ENCODE data around the gene PRKCH.

Gene PRKCH

GRCh38 chr14:61573748-61574513, 252.6 kb downstream of the PRKCH start:
- no peak overlapping the region for H3K4me2 ChIP-seq (ENCODE audit: low read depth, low read length, poor library complexity, severe bottlenecking)
- H3F3A ChIP-seq (ENCODE audit: low read depth): no peaks in the 10 kb centered on the region
- no peaks in the 10 kb centered on the region for H3K79me2 ChIP-seq (ENCODE audit: insufficient read depth, low read length)
- H2AFZ ChIP-seq (ENCODE audit: low read length): no peak overlapping the region
- peaks cover 11% of the 10 kb centered on the region for H3K27me3 ChIP-seq (ENCODE audit: insufficient read depth, low read length, poor library complexity, severe bottlenecking)
- H3K9me2 ChIP-seq (replicated peaks; ENCODE audit: low read depth, low read length): no peaks in the 10 kb centered on the region
- no peak overlapping the region for H3K4me3 ChIP-seq (ENCODE audit: low read length, poor library complexity, severe bottlenecking)
- no peaks in the 10 kb centered on the region for H4K20me1 ChIP-seq (ENCODE audit: insufficient read depth, low read length, poor library complexity, severe bottlenecking)
- H3K9me3 ChIP-seq (ENCODE audit: insufficient read depth, low read depth, low read length): no peaks in the 10 kb centered on the region
- H3K36me3 ChIP-seq (ENCODE audit: insufficient read depth, low read length): no peaks in the 10 kb centered on the region
- no peak overlapping the region for H3K9ac ChIP-seq (ENCODE audit: low read depth, low read length, poor library complexity, severe bottlenecking)
- no peak for TF ChIP-seq EZH2phosphoT487 (IDR thresholded peaks at IDR 0.05; ENCODE audit: borderline replicate concordance)
- TF ChIP-seq, protein P1, sequence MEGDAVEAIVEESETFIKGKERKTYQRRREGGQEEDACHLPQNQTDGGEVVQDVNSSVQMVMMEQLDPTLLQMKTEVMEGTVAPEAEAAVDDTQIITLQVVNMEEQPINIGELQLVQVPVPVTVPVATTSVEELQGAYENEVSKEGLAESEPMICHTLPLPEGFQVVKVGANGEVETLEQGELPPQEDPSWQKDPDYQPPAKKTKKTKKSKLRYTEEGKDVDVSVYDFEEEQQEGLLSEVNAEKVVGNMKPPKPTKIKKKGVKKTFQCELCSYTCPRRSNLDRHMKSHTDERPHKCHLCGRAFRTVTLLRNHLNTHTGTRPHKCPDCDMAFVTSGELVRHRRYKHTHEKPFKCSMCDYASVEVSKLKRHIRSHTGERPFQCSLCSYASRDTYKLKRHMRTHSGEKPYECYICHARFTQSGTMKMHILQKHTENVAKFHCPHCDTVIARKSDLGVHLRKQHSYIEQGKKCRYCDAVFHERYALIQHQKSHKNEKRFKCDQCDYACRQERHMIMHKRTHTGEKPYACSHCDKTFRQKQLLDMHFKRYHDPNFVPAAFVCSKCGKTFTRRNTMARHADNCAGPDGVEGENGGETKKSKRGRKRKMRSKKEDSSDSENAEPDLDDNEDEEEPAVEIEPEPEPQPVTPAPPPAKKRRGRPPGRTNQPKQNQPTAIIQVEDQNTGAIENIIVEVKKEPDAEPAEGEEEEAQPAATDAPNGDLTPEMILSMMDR (conservative IDR thresholded peaks at IDR 0.05; ENCODE audit: low read length): no peak
- peaks cover 22% of the 10 kb centered on the region for H3K4me1 ChIP-seq (ENCODE audit: insufficient read depth, low read length, poor library complexity, severe bottlenecking)

GRCh38 chr14:61574514-61574807, 253.1 kb downstream of the PRKCH start:
- Histone ChIP-seq H3K4me3 (ENCODE audit: low read length, poor library complexity, severe bottlenecking) (no peak overlapping the region), H3K9me2 (replicated peaks; ENCODE audit: low read depth, low read length) (no peaks in the 10 kb centered on the region), H3K79me2 (ENCODE audit: insufficient read depth, low read length) (no peaks in the 10 kb centered on the region), H2AFZ (ENCODE audit: low read length) (no peak overlapping the region), H3K27me3 (ENCODE audit: insufficient read depth, low read length, poor library complexity, severe bottlenecking) (peaks cover 11% of the 10 kb centered on the region), H3K4me1 (ENCODE audit: insufficient read depth, low read length, poor library complexity, severe bottlenecking) (peaks cover 19% of the 10 kb centered on the region), H4K20me1 (ENCODE audit: insufficient read depth, low read length, poor library complexity, severe bottlenecking) (no peaks in the 10 kb centered on the region), H3K4me2 (ENCODE audit: low read depth, low read length, poor library complexity, severe bottlenecking) (no peak overlapping the region), H3K9ac (ENCODE audit: low read depth, low read length, poor library complexity, severe bottlenecking) (no peak overlapping the region), H3K36me3 (ENCODE audit: insufficient read depth, low read length) (no peaks in the 10 kb centered on the region), H3K9me3 (ENCODE audit: insufficient read depth, low read depth, low read length) (no peaks in the 10 kb centered on the region), H3F3A (ENCODE audit: low read depth) (no peaks in the 10 kb centered on the region)
- no peak for TF ChIP-seq EZH2phosphoT487 (IDR thresholded peaks at IDR 0.05; ENCODE audit: borderline replicate concordance)
- TF ChIP-seq, protein P1 (conservative IDR thresholded peaks at IDR 0.05; ENCODE audit: low read length): no peak

DNA sequence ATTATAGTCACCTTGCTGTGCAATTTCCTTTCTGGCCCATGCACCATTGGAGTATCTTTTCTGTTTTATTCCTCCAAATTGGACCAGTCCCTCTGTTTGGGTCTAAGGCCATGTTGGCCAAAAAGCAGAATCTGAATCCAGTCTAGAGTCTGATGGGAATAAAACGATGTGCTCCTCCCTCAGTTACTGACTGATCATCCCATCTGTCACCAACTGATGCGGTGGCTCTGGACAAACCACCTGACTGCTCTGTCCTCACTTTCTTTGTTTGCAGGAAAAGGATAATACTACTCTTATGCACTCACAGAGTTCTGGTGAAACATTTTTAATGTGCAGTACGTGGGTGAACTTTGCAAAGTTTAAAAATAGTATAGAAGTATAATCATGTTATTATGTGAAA, 253.7 kb downstream of the PRKCH start:
- no peaks in the 10 kb centered on the region for H3K9me3 ChIP-seq (ENCODE audit: insufficient read depth, low read depth, low read length)
- H3K4me1 ChIP-seq (ENCODE audit: insufficient read depth, low read length, poor library complexity, severe bottlenecking): peaks cover 13% of the 10 kb centered on the region
- peaks cover 11% of the 10 kb centered on the region for H3K27me3 ChIP-seq (ENCODE audit: insufficient read depth, low read length, poor library complexity, severe bottlenecking)
- H4K20me1 ChIP-seq (ENCODE audit: insufficient read depth, low read length, poor library complexity, severe bottlenecking): no peaks in the 10 kb centered on the region
- H2AFZ ChIP-seq (ENCODE audit: low read length): no peak overlapping the region
- H3K36me3 ChIP-seq (ENCODE audit: insufficient read depth, low read length): no peaks in the 10 kb centered on the region
- TF ChIP-seq EZH2phosphoT487 (IDR thresholded peaks at IDR 0.05; ENCODE audit: borderline replicate concordance): no peak
- TF ChIP-seq, protein P1 (conservative IDR thresholded peaks at IDR 0.05; ENCODE audit: low read length): no peak
- H3K9me2 ChIP-seq (replicated peaks; ENCODE audit: low read depth, low read length): no peaks in the 10 kb centered on the region
- no peak overlapping the region for H3K4me2 ChIP-seq (ENCODE audit: low read depth, low read length, poor library complexity, severe bottlenecking)
- no peak overlapping the region for H3K4me3 ChIP-seq (ENCODE audit: low read length, poor library complexity, severe bottlenecking)
- no peaks in the 10 kb centered on the region for H3F3A ChIP-seq (ENCODE audit: low read depth)
- H3K9ac ChIP-seq (ENCODE audit: low read depth, low read length, poor library complexity, severe bottlenecking): no peak overlapping the region
- no peaks in the 10 kb centered on the region for H3K79me2 ChIP-seq (ENCODE audit: insufficient read depth, low read length)

Measured in Loucy (cell line).